HG03442 (cell line): ENCODE data around the gene ZNF609.

Experiments used
- ATAC-seq: cut with Tn5 transposase; IDR thresholded peaks from one replicate; pipeline ENCODE4 v1.9.1; 2021; ENCODE audit warnings: mild to moderate bottlenecking, moderate library complexity; ENCODE audit not compliant: unreplicated experiment

The ZNF609 gene, protein sequence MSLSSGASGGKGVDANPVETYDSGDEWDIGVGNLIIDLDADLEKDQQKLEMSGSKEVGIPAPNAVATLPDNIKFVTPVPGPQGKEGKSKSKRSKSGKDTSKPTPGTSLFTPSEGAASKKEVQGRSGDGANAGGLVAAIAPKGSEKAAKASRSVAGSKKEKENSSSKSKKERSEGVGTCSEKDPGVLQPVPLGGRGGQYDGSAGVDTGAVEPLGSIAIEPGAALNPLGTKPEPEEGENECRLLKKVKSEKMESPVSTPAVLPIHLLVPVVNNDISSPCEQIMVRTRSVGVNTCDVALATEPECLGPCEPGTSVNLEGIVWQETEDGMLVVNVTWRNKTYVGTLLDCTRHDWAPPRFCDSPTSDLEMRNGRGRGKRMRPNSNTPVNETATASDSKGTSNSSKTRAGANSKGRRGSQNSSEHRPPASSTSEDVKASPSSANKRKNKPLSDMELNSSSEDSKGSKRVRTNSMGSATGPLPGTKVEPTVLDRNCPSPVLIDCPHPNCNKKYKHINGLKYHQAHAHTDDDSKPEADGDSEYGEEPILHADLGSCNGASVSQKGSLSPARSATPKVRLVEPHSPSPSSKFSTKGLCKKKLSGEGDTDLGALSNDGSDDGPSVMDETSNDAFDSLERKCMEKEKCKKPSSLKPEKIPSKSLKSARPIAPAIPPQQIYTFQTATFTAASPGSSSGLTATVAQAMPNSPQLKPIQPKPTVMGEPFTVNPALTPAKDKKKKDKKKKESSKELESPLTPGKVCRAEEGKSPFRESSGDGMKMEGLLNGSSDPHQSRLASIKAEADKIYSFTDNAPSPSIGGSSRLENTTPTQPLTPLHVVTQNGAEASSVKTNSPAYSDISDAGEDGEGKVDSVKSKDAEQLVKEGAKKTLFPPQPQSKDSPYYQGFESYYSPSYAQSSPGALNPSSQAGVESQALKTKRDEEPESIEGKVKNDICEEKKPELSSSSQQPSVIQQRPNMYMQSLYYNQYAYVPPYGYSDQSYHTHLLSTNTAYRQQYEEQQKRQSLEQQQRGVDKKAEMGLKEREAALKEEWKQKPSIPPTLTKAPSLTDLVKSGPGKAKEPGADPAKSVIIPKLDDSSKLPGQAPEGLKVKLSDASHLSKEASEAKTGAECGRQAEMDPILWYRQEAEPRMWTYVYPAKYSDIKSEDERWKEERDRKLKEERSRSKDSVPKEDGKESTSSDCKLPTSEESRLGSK (N-terminal part only)

DNA sequence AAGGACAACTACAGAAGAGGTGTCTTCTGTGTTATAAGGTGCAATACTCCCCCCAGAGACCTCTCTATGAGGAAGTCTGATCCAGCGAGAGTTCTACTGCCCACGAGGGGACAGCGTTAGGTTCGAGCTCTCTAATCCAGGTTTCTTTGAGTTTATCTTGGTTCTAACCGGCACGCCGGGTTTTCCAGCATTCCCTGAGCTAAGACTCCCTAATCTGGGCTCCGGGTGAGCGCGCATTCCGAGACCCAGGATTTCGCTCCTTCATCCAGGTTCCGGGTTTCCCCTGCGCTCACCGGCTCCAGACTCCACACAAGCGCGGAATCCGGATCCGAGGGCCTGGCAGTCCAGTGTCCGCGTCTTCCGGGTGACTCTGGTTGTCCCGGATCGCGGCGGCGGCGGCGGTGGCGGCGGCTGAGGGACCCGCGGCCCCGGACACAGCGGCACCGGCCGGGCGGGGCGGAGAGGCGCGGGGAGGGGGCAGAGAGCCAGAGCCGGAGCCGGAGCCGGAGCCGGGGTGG is at the start of gene ZNF609:
TSS of gene ZNF609 (plus strand) at position 373 of the 518 bp plus-strand sequence. CDS start 38,842 bp downstream, outside the sequence.
- peak; percentile 57 for ATAC-seq

- ATAC-seq: no peak
Measured at GRCh38 chr15:64412216-64412615, 48.2 kb upstream of the ZNF609 start.

- no peak for ATAC-seq
Measured at GRCh38 chr15:64422697-64423096, 37.7 kb upstream of the ZNF609 start.

- ATAC-seq: no peak
Measured at GRCh38 chr15:64423970-64424369, 36.4 kb upstream of the ZNF609 start.

GRCh38 chr15:64425221-64425620 is 35.2 kb upstream of the ZNF609 start:
- no peak for ATAC-seq

- no peak for ATAC-seq
Measured at GRCh38 chr15:64426845-64427465, 33.4 kb upstream of the ZNF609 start.

DNA sequence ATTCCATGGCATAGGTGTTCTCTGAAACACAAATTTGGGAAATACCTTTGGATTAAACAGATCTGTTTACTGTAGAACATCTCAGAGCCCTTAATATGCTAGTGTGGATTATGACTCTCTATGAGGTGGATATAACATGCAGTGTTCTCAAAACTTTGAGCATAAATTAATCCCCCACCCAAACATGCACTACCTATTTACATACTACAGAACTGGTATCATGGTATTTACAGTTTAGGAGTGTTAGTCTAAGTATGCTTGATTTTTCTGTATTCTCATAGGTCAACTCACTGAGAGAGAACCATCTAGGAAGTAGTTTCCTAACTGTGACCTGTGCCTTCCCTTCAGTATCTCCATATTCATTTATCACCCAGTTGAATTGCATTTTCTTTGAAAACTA is 30.9 kb upstream of the ZNF609 start:
- ATAC-seq: no peak

- ATAC-seq: no peak
Measured at GRCh38 chr15:64430000-64430735, 30.2 kb upstream of the ZNF609 start.

DNA sequence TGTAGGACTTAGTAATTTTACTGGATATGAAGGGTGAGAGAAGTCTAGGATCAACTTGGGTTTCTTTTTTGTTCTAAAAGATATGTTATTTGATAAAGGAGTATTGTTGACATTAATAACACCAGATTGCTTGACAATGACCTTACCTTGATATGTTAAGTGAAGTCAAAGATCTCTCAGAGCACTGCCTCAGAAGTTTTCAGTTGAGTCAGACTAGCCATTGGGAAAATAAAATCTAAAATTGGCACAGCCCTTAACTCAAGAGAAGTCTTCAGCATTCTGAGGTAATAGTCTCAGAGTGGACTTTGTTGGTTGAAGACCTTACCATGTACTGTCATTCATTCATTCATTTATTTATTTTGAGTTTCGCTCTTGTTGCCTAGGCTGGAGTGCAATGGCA is 22.4 kb upstream of the ZNF609 start:
- ATAC-seq: no peak

- ATAC-seq: no peak
Measured at GRCh38 chr15:64438653-64439447, 21.5 kb upstream of the ZNF609 start.

DNA sequence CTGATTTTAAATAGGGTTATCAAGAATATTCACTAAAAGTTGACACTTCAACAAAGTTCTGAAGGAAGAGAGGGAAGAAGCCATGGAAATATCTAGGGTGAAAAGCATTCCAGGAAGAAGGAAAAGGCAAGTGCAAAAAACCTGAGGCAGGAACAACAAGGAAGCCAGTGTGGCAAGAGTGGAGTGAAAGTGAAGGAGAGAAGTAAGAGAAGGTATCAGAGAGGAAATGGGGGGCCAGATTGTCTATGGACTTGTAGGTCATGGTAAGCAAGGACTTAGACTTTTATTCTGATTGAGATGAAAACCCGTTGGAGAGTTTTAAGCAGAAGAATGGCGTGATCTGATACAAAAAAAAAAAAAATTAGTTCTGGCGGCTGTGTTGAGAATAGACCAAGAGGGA is 18.5 kb upstream of the ZNF609 start:
- ATAC-seq: no peak

DNA sequence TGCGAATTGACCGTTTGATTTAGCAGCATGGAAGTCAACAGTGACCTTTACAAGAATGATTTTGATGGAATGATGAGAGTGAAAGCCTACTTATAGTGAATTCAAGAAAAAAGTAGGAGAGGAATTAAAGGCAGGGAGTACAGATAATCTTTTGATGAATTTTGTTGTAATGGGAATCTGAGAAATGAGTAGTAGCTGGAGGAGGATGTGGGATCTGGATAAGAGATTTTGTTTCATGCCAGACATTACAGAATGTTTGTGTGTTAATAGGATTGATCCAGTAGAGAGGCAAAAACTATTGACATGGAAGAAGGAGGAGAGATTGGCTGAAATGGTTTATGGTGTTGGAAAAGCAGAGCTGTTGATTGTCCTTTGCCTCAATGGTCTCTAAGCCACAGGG is 17.4 kb upstream of the ZNF609 start:
- no peak for ATAC-seq

DNA sequence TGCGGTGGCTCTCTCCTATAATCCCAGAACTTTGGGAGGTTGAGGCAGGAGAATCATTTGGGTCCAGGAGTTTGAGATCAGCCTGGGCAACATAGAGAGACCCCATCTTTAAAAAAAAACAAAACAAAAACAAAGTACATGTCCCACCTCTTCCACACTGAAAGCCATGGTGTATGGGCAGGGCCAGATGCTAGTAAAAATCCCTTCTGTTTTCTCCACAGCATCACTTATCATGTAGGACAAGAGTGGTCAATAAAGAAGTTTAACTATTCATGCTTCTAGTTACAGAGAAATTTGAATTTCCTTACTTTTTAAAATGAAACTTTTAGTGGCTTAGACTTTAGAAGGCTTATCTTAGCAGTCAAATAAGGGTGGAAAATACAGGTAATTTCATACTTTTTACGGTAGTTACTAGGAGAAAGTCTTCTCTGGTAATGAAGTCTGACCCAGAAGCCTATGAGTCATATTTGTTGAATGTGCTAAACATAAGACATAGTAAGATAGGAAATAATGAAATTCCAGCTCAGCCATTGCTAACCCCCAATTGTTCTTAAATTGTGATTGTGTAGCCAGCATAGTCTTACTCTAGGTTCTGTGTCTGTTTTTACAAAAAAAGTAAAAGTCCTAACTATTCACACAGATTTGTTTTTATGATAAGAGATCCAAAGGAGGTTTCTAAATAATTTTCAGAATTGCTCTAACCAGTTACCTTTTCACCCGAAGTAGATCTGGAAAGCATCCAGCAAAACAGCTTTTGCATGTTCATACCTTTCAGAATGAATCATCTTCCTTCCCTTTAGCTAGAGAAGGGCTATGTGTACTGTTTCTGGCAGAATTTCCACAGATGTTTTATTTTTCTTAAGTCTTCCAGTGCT is 16.4 kb upstream of the ZNF609 start:
- peak; percentile 64 for ATAC-seq

- ATAC-seq: no peak
Measured at GRCh38 chr15:64444836-64445235, 15.5 kb upstream of the ZNF609 start.

DNA sequence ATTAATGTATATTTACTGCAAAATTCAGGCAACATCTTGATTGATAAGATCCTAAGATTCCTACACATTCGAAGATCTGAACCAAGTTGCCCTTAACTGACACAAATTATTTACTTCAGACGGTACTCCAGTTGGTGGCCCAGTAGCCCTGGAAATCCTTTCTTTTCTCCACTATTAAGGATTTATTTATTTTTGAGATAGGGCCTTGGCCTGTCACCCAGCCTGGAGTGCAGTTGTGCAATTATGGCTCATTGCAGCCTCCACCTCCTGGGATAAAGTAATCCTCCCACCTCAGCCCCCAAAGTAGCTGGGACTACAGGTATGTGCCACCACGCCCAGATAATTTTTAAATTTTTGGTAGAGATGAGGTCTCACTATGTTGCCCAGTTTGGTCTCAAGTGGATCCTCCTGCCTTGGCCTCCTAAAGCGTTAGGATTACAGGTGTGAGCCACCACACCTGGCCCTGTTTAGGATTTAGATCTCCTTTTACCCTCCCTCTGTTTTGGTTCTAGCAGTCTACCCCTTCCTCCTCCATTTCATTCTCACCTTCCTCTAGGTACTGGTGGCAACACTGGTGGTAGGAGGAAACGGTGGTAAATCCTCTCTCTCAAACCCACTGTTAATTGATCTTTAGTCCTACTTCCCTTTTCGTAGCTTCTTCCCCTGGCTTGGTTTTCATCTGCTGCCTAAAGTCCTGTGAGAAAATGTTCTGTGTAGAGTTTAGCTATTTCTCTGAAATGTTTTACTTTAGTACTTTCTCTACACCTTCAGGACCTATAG is 12.7 kb upstream of the ZNF609 start:
- no peak for ATAC-seq

DNA sequence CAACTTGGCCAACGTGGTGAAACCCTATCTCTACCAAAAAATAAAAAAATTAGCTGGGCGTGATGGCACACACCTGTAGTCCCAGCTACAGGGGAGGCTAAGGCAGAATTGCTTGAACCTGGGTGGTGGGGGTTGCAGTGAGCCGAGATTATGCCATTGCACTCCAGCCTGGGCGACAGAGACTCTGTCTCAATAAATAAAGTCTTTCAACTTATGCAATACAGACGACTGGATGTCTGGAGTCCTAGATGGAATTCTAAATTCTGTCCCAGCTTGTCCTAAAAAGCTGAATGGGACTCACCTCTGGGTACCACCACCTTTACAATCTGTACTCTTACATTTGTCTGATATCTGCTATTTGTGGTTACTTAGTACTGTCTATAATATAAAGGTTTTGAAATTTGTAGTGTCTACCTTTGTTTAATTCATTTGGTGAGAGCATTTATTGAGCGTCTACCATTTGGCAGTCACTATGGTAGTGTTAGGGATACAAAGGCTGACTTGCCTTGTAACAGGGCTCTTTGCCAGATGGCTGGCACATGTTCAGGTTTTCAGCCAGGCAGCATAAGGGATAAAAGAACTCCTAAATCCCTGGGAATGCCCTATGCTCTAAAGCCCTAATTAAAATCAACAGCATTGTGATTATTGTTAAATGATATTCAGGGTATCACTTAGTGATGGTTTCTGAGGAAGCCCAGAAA is 7.2 kb upstream of the ZNF609 start:
- ATAC-seq: no peak

- ATAC-seq: no peak
Measured at GRCh38 chr15:64453689-64454037, 6.7 kb upstream of the ZNF609 start.
